Lower lobe of right lung (tissue), 2 donors: ENCODE data around the gene UGP2. TPM values are rescaled to one million over a fixed set of nuclear protein-coding genes. Genes with fewer than 3 reads are reported as not detected.

Source experiments
- ATAC-seq, 2 donors: fragments of 200-7000 bp; cut with Tn5 transposase; one replicate each; pipeline ENCODE4 v1.9.1; 2020 to 2022; ENCODE audit warnings: mild to moderate bottlenecking in 2 of 2, moderate library complexity in 2 of 2
- DNase-seq: peaks from one replicate; pipeline ENCODE4 v3.0.0-alpha.2; 2020
- H3K27ac ChIP-seq: fragments of 200-600 bp; one replicate; pipeline ENCODE4 v1.8.0; 2022
- H3K27me3 ChIP-seq: fragments of 200-600 bp; one replicate; pipeline ENCODE4 v1.8.0; 2022; ENCODE audit warnings: low read depth
- H3K36me3 ChIP-seq: fragments of 200-600 bp; one replicate; pipeline ENCODE4 v1.8.0; 2022; ENCODE audit warnings: mild to moderate bottlenecking
- H3K4me1 ChIP-seq: fragments of 200-600 bp; one replicate; pipeline ENCODE4 v1.8.0; 2022
- H3K4me3 ChIP-seq: fragments of 200-600 bp; one replicate; pipeline ENCODE4 v1.8.0; 2022; ENCODE audit warnings: mild to moderate bottlenecking
- H3K9me3 ChIP-seq: fragments of 200-600 bp; one replicate; pipeline ENCODE4 v1.8.0; 2022
- CTCF ChIP-seq: fragments of 200-600 bp; IDR thresholded peaks from one replicate; pipeline ENCODE4 v1.8.0; 2022; ENCODE audit warnings: antibody characterized with exemption, mild to moderate bottlenecking
- intact Hi-C: fragments of 100-400 bp; cut with DNase I; formaldehyde crosslinking; loops from one replicate; pipeline ENCODE4 v1.11.0; 2022
- total RNA-seq: library from RNA; stranded (reverse); fragmentation: NEBNext Ultra II Directional; extraction: Animal tissue kit (Norgen Biotek cat#: 25700); gene quantifications from one replicate; pipeline ENCODE4 v1.2.1, GENCODE V29; 2021
- donor health status: DM: no; HTN: yes; CAD: no; lungs with severe emphysema.

The UGP2 gene
- total RNA-seq, 1 donor from 2014 or later = 144 TPM

- H3K4me1 ChIP-seq = no peaks in the 10 kb centered on the region
- no peaks in the 10 kb centered on the region for H3K36me3 ChIP-seq
- H3K27me3 ChIP-seq = no peaks in the 10 kb centered on the region
- TF ChIP-seq CTCF = no peak
- DNase-seq (no peak), ATAC-seq (no peak)
- intact Hi-C loops = no loop called here
- no peak overlapping the region for H3K4me3 ChIP-seq
- H3K27ac ChIP-seq = no peak overlapping the region
- H3K9me3 ChIP-seq = no peaks in the 10 kb centered on the region
Observed at GRCh38 chr2:63822478-63822877, 19.2 kb upstream of the UGP2 start.

- ATAC-seq = peak; percentile 37 to 45
- Histone ChIP-seq H3K27ac (no peak overlapping the region), H3K27me3 (no peaks in the 10 kb centered on the region), H3K4me3 (no peak overlapping the region), H3K36me3 (no peaks in the 10 kb centered on the region), H3K9me3 (no peaks in the 10 kb centered on the region), H3K4me1 (peaks cover 6% of the 10 kb centered on the region)
- TF ChIP-seq CTCF = no peak
- DNase-seq = no peak
- intact Hi-C loops = no loop called here
Observed at GRCh38 chr2:63827749-63828148, 13.9 kb upstream of the UGP2 start.

GRCh38 chr2:63831176-63831575 is 10.5 kb upstream of the UGP2 start:
- intact Hi-C loops = no loop called here
- H3K4me1 ChIP-seq = peaks cover 6% of the 10 kb centered on the region
- H3K9me3 ChIP-seq = no peaks in the 10 kb centered on the region
- DNase-seq = no peak
- H3K4me3 ChIP-seq = no peak overlapping the region
- ATAC-seq = no peak
- no peak for TF ChIP-seq CTCF
- H3K27me3 ChIP-seq = no peaks in the 10 kb centered on the region
- H3K27ac ChIP-seq = no peak overlapping the region
- H3K36me3 ChIP-seq = no peaks in the 10 kb centered on the region

GRCh38 chr2:63834401-63834800 is 7.3 kb upstream of the UGP2 start:
- intact Hi-C loops = no loop called here
- Histone ChIP-seq H3K9me3 (no peaks in the 10 kb centered on the region), H3K4me1 (no peaks in the 10 kb centered on the region), H3K27ac (no peak overlapping the region), H3K27me3 (no peaks in the 10 kb centered on the region), H3K4me3 (no peak overlapping the region), H3K36me3 (no peaks in the 10 kb centered on the region)
- DNase-seq (no peak), ATAC-seq (no peak)
- TF ChIP-seq CTCF = no peak

GRCh38 chr2:63837036-63837594 is 4.6 kb upstream of the UGP2 start:
- peaks cover 5% of the 10 kb centered on the region for H3K4me1 ChIP-seq
- DNase-seq (no peak), ATAC-seq (no peak)
- intact Hi-C loops = no loop called here
- no peaks in the 10 kb centered on the region for H3K9me3 ChIP-seq
- H3K36me3 ChIP-seq = no peaks in the 10 kb centered on the region
- H3K4me3 ChIP-seq = no peak overlapping the region
- no peaks in the 10 kb centered on the region for H3K27me3 ChIP-seq
- TF ChIP-seq CTCF = no peak
- no peak overlapping the region for H3K27ac ChIP-seq
